Gastrocnemius medialis (tissue), 4 donors: ENCODE measurements around the gene CDK4. TPM values are rescaled to one million over a fixed set of nuclear protein-coding genes. Genes with fewer than 3 reads are reported as not detected.

Experiments
- ATAC-seq, 2 donors: fragments of 150-250 bp; one replicate each; pipeline ENCODE4 v1.9.1; 2016
- DNase-seq, 2 donors: peaks; one replicate each; pipeline ENCODE4 v3.0.0-alpha.2; 2019
- H3K27ac ChIP-seq, 4 donors: fragments of 200-600 bp; sonication (generic); 1 replicate in 1 of 4; 2 replicates in 3 of 4; pipeline ENCODE4 v1.5.1; 2016 to 2018; ENCODE audit warnings: mild to moderate bottlenecking in 2 of 4, moderate library complexity in 1 of 4
- H3K27me3 ChIP-seq, 3 donors: fragments of 200-600 bp; sonication (generic) in 2 of 3; 1 replicate in 1 of 3; 2 replicates in 2 of 3; pipeline versions ENCODE4 v1.5.1 to v1.6.0; 2016 to 2019; ENCODE audit warnings: mild to moderate bottlenecking in 1 of 3, moderate library complexity in 1 of 3
- H3K36me3 ChIP-seq, 2 donors: fragments of 200-600 bp; sonication (generic) in 1 of 2; one replicate each; pipeline ENCODE4 v1.5.1; 2017 to 2018
- H3K4me1 ChIP-seq, 2 donors: fragments of 200-600 bp; sonication (generic) in 1 of 2; one replicate each; pipeline ENCODE4 v1.5.1; 2016 to 2017; ENCODE audit warnings: mild to moderate bottlenecking in 2 of 2
- H3K4me3 ChIP-seq, 4 donors: fragments of 200-600 bp; sonication (generic) in 3 of 4; 1 replicate in 1 of 4; 2 replicates in 3 of 4; pipeline ENCODE4 v1.5.1; 2016 to 2019; ENCODE audit warnings: mild to moderate bottlenecking in 2 of 4
- H3K9me3 ChIP-seq, 3 donors: fragments of 200-600 bp; sonication (generic) in 2 of 3; 1 replicate in 1 of 3; 2 replicates in 2 of 3; pipeline ENCODE4 v1.5.1; 2016 to 2019
- CTCF ChIP-seq, 5 experiments: fragments of 450-650 bp in 3 of 5; fragments of 200-600 bp in 2 of 5; sonication (generic) in 2 of 5; IDR thresholded peaks in 4 of 5; conservative IDR thresholded peaks in 1 of 5; 1 replicate in 4 of 5; 2 replicates in 1 of 5; pipeline ENCODE4 v1.5.1; 2016 to 2019; ENCODE audit warnings: antibody characterized with exemption in 5 of 5, mild to moderate bottlenecking in 3 of 5, moderate library complexity in 3 of 5
- POLR2A ChIP-seq, 2 donors: fragments of 450-650 bp; IDR thresholded peaks; one replicate each; pipeline ENCODE4 v1.6.1; 2017; ENCODE audit warnings: antibody characterized with exemption in 2 of 2, mild to moderate bottlenecking in 2 of 2, moderate library complexity in 2 of 2
- in situ Hi-C, 4 donors: fragments of 200-750 bp; cut with MboI; loops; one replicate each; pipeline versions ENCODE4 v1.15.0 to v1.8.0; 2017; ENCODE audit warnings: low sequenced_read_pairs in 4 of 4
- intact Hi-C: fragments of 100-400 bp; cut with DNase I; formaldehyde crosslinking; loops from one replicate; pipeline ENCODE4 v1.15.1; 2023; ENCODE audit warnings: low total_unique reads
- total RNA-seq, 4 donors: library from RNA; depleted of rRNA; stranded (reverse); fragments of >200 nt; gene quantifications; one replicate each; pipeline versions ENCODE4 v1.1.0 to v1.2.3, GENCODE V29; 2016

The CDK4 gene
- total RNA-seq, 4 donors from 2014 or later = 39.7 to 55.5 (median 47.4) TPM

GRCh38 chr12:57750561-57751431 lies 1.3 kb downstream of the CDK4 start:
- H3K36me3 ChIP-seq = peaks cover 0 to 47% of the 10 kb centered on the region in 2 donors
- in situ Hi-C loops (no loop called here), intact Hi-C loops (no loop called here)
- no peak for DNase-seq
- peaks cover 17 to 22% of the 10 kb centered on the region in 2 donors for H3K4me1 ChIP-seq
- ATAC-seq = no peak
- no peaks in the 10 kb centered on the region for H3K27me3 ChIP-seq
- H3K27ac ChIP-seq = peak overlapping the region; percentile 94 to 98 (median 96)
- H3K4me3 ChIP-seq = peak overlapping the region; percentile 74 to 95 (median 80)
- TF ChIP-seq CTCF (IDR thresholded peaks at IDR 0.05 in 4 of 5, conservative IDR thresholded peaks at IDR 0.05 in 1 of 5) (no peak), POLR2A (IDR thresholded peaks at IDR 0.05) (no peak)
- no peaks in the 10 kb centered on the region for H3K9me3 ChIP-seq

DNA sequence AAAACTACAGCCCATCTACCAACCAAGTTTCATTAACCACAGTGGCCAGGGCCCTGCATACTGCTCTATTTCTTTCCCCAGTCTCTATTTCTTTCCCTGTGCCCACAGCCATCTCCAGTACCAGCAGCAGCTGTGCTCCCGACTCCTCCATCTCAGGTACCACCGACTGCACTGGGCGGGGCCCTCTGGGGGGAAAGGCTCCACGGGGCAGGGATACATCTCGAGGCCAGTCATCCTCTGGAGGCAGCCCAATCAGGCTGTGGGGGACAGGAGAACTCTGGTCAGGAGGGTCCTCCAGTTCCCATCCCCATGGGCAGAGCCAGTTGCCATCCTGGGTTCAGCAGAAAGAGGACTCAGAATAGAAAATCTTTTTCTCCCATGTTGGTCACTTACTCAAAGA lies 3.0 kb downstream of the CDK4 start:
- in situ Hi-C loops (no loop called here), intact Hi-C loops (loop anchor here (5.0 kb wide), 1 partner anchor 33 kb away; the partner anchor contains the start of gene TSFM)
- Histone ChIP-seq H3K36me3 (peaks cover 0 to 47% of the 10 kb centered on the region in 2 donors), H3K27ac (no peak overlapping the region), H3K4me3 (no peak overlapping the region), H3K9me3 (no peaks in the 10 kb centered on the region), H3K4me1 (peaks cover 16 to 26% of the 10 kb centered on the region in 2 donors), H3K27me3 (no peaks in the 10 kb centered on the region)
- no peak for ATAC-seq
- TF ChIP-seq POLR2A (IDR thresholded peaks at IDR 0.05) (no peak), CTCF (IDR thresholded peaks at IDR 0.05 in 4 of 5, conservative IDR thresholded peaks at IDR 0.05 in 1 of 5) (no peak)
- DNase-seq = no peak

- Histone ChIP-seq H3K4me3 (peak overlapping the region in 1 of 4 donors; percentile 81), H3K27me3 (no peaks in the 10 kb centered on the region), H3K9me3 (no peaks in the 10 kb centered on the region), H3K4me1 (peaks cover 11 to 15% of the 10 kb centered on the region in 2 donors), H3K27ac (peak overlapping the region; percentile 93 to 99 (median 98)), H3K36me3 (peaks cover 0 to 47% of the 10 kb centered on the region in 2 donors)
- DNase-seq (no peak), ATAC-seq (no peak)
- TF ChIP-seq POLR2A (IDR thresholded peaks at IDR 0.05) = no peak
- TF ChIP-seq CTCF (IDR thresholded peaks at IDR 0.05 in 4 of 5, conservative IDR thresholded peaks at IDR 0.05 in 1 of 5) = no peak
- intact Hi-C loops = loop anchor here (5.0 kb wide), 1 partner anchor 36 kb away; the partner anchor contains the start of gene TSFM
- in situ Hi-C loops = no loop called here
Observed at GRCh38 chr12:57746025-57746424, 6.1 kb downstream of the CDK4 start.

GRCh38 chr12:57745485-57745881 lies 6.6 kb downstream of the CDK4 start:
- Histone ChIP-seq H3K27ac (peak overlapping the region; percentile 93 to 99 (median 98)), H3K4me1 (peaks cover 6 to 12% of the 10 kb centered on the region in 2 donors), H3K9me3 (no peaks in the 10 kb centered on the region), H3K36me3 (peaks cover 0 to 42% of the 10 kb centered on the region in 2 donors), H3K27me3 (peaks cover 0 to under 1% (median 0%) of the 10 kb centered on the region in 3 donors), H3K4me3 (peak overlapping the region; percentile 81 to 96 (median 94))
- TF ChIP-seq POLR2A (IDR thresholded peaks at IDR 0.05) (no peak), CTCF (IDR thresholded peaks at IDR 0.05 in 4 of 5, conservative IDR thresholded peaks at IDR 0.05 in 1 of 5) (no peak)
- DNase-seq (no peak), ATAC-seq (no peak)
- intact Hi-C loops (loop anchor here (2.0 to 5.0 kb wide), 2 partner anchors 37 to 223 kb away; partner anchors contain the start of genes MBD6 and TSFM), in situ Hi-C loops (no loop called here)
